GM12878 (cell line): ENCODE measurements around the gene SLC47A2. TPM values are rescaled to one million over a fixed set of nuclear protein-coding genes. Genes with fewer than 3 reads are reported as not detected.

Experiments used
- ATAC-seq: fragments of 200-7000 bp; cut with Tn5 transposase; 3 replicates; pipeline ENCODE4 v1.9.1; 2020; ENCODE audit warnings: mild to moderate bottlenecking, moderate library complexity
- BruUV-seq: library from RNA; stranded (reverse); fragments of 400-500 nt; replicated peaks from 2 replicates; lab custom pipeline; 2021; lab: Mats Ljungman, UMichigan
- CTCF ChIA-PET: fragments of 300-600 bp; sonication (Branson Sonifier 250); formaldehyde crosslinking; extraction: SDS; loops from one replicate; lab custom pipeline; 2021; ENCODE audit warnings: inconsistent platforms; lab: Yijun Ruan, JAX
- POLR2A ChIA-PET: fragments of 350-600 bp; formaldehyde crosslinking; extraction: SDS; loops from one replicate; lab custom pipeline; 2021; ENCODE audit warnings: inconsistent platforms; lab: Charles Lee
- RAD21 ChIA-PET: fragments of 300-600 bp; sonication (Branson Sonifier 250); formaldehyde crosslinking; loops from one replicate; lab custom pipeline; 2023; ENCODE audit warnings: antibody characterized with exemption; ENCODE audit not compliant: unreplicated experiment; lab: Charles Lee
- SMC1A ChIA-PET: fragments of 300-600 bp; sonication (Branson Sonifier 250); formaldehyde crosslinking; loops from one replicate; lab custom pipeline; 2023; ENCODE audit not compliant: unreplicated experiment, uncharacterized antibody; lab: Charles Lee
- DNase-seq: peaks from one replicate; pipeline ENCODE4 v3.0.0-alpha.2; 2011; ENCODE audit warnings: low read depth, low spot score
- FAIRE-seq: peaks from 3 replicates; lab custom pipeline; 2011; peaks lifted over from hg19 to GRCh38; lab: Jason Lieb, UNC
- H2AFZ ChIP-seq: 2 replicates; pipeline ENCODE4 v1.6.0; 2011; ENCODE audit warnings: low read depth, low read length, control low read depth; ENCODE audit not compliant: control insufficient read depth
- H3K27ac ChIP-seq: 2 replicates; pipeline ENCODE4 v1.5.1; 2011; ENCODE audit warnings: control low read depth; ENCODE audit not compliant: control insufficient read depth, insufficient read depth
- H3K27me3 ChIP-seq, 2 experiments: replicated peaks in 1 of 2; 2 replicates each; pipeline versions ENCODE4 v1.6.0 to v1.6.1; 2011; ENCODE audit warnings: low read length in 1 of 2; ENCODE audit not compliant: control insufficient read depth in 2 of 2, insufficient read depth in 2 of 2
- H3K36me3 ChIP-seq, 2 experiments: 2 replicates each; pipeline ENCODE4 v1.5.1; 2011; ENCODE audit warnings: low read length in 1 of 2; ENCODE audit not compliant: control insufficient read depth in 2 of 2, insufficient read depth in 2 of 2
- H3K4me1 ChIP-seq: 2 replicates; pipeline ENCODE4 v1.6.1; 2011; ENCODE audit warnings: mild to moderate bottlenecking, low read length, moderate library complexity, mixed read lengths; ENCODE audit not compliant: control insufficient read depth, insufficient read depth
- H3K4me2 ChIP-seq: 2 replicates; pipeline ENCODE4 v1.6.0; 2011; ENCODE audit warnings: control low read depth; ENCODE audit not compliant: control insufficient read depth, insufficient read depth
- H3K4me3 ChIP-seq: fragments of 200-600 bp; sonication (generic); 2 replicates; pipeline ENCODE4 v1.5.1; 2016
- H3K79me2 ChIP-seq: 2 replicates; pipeline ENCODE4 v1.6.0; 2011; ENCODE audit warnings: low read length; ENCODE audit not compliant: control insufficient read depth, insufficient read depth
- H3K9ac ChIP-seq: 2 replicates; pipeline ENCODE4 v1.8.0; 2011; ENCODE audit warnings: low read length, control low read depth, mixed read lengths; ENCODE audit not compliant: control insufficient read depth, insufficient read depth
- H3K9me3 ChIP-seq: replicated peaks from 3 replicates; pipeline ENCODE4 v1.5.1; 2011; ENCODE audit warnings: mild to moderate bottlenecking, low read length; ENCODE audit not compliant: control insufficient read depth, insufficient read depth
- H4K20me1 ChIP-seq: 2 replicates; pipeline ENCODE4 v1.6.0; 2011; ENCODE audit not compliant: control insufficient read depth, insufficient read depth
- BHLHE40 ChIP-seq, 2 experiments: fragments of 450-650 bp in 1 of 2; IDR thresholded peaks; 2 replicates each; pipeline ENCODE4 v1.6.1; 2011 to 2017; ENCODE audit warnings: low read depth in 2 of 2, borderline replicate concordance in 1 of 2, improper control_type of control experiment in 1 of 2, low read length in 1 of 2, mild to moderate bottlenecking in 1 of 2
- FOXK2 ChIP-seq: fragments of 450-650 bp; IDR thresholded peaks from 2 replicates; pipeline ENCODE4 v1.6.1; 2017; ENCODE audit warnings: mild to moderate bottlenecking, moderate library complexity
- HDAC2 ChIP-seq: fragments of 200-600 bp; sonication (generic); IDR thresholded peaks from 2 replicates; pipeline ENCODE4 v1.6.1; 2017
- POU2F2 ChIP-seq: IDR thresholded peaks from 3 replicates; pipeline ENCODE4 v1.6.1; 2011; ENCODE audit warnings: low read depth, mild to moderate bottlenecking, low read length, borderline replicate concordance
- RAD21 ChIP-seq: IDR thresholded peaks from 2 replicates; pipeline ENCODE4 v1.6.1; 2011; ENCODE audit warnings: mild to moderate bottlenecking, low read depth, low read length, moderate library complexity; ENCODE audit not compliant: insufficient read depth
- SMC3 ChIP-seq: IDR thresholded peaks from 2 replicates; pipeline ENCODE4 v1.6.1; 2011; ENCODE audit warnings: low read length, improper control_type of control experiment, borderline replicate concordance
- STAT1 ChIP-seq: fragments of 450-650 bp; conservative IDR thresholded peaks from 2 replicates; pipeline ENCODE4 v1.6.1; 2014; ENCODE audit warnings: antibody characterized with exemption, mild to moderate bottlenecking
- YY1 ChIP-seq: IDR thresholded peaks from 2 replicates; pipeline ENCODE4 v1.6.1; 2011; ENCODE audit warnings: low read depth, mild to moderate bottlenecking, low read length
- WGBS: methylation state at CpG from one replicate; pipeline ENCODE4 v1.1.6; 2016; ENCODE audit warnings: low lambda C conversion rate; ENCODE audit not compliant: insufficient replicate concordance, insufficient coverage; ENCODE audit errors: missing lambda C conversion rate; 5-methylcytosine and 5-hydroxymethylcytosine counted together
- in situ Hi-C: fragments of 300-500 bp; cut with MboI; formaldehyde crosslinking; loops from 9 replicates; pipeline ENCODE4 v1.14.3; 2018; ENCODE audit warnings: mixed read lengths
- intact Hi-C: fragments of 100-400 bp; cut with micrococcal nuclease; formaldehyde crosslinking; loops from one replicate; pipeline ENCODE4 v1.14.2; 2022; ENCODE audit not compliant: unreplicated experiment
- polyA plus RNA-seq, 11 experiments: library from polyadenylated mRNA; depleted of rRNA in 4 of 11; unstranded in 6 of 11; stranded (reverse) in 5 of 11; fragments of >200 nt; fragmentation: Nextera tagmentation in 4 of 11; fragmentation: Illumina TruSeq in 1 of 11; extraction: Ambion mirVana in 4 of 11; extraction: Trizol in 1 of 11; gene quantifications; 1 replicate in 1 of 11; 2 replicates in 10 of 11; pipeline versions ENCODE4 v1.2.1 to v1.2.3, GENCODE V29; 2011 to 2016; ENCODE audit warnings: inconsistent platforms in 2 of 11, missing spikeins in 2 of 11, low read depth in 1 of 11
- total RNA-seq, 4 experiments: library from RNA; depleted of rRNA in 3 of 4; stranded (reverse); fragments of >200 nt in 3 of 4; fragmentation: Illumina TruSeq in 1 of 4; extraction: Trizol in 1 of 4; gene quantifications; 2 replicates each; pipeline versions ENCODE4 v1.2.1 to v1.2.3, GENCODE V29; 2013 to 2021
- TF ChIP-seq, protein P1 (sequence below), 3 experiments: IDR thresholded peaks in 2 of 3; conservative IDR thresholded peaks in 1 of 3; 2 replicates each; pipeline ENCODE4 v1.5.1; 2011; ENCODE audit warnings: low read depth in 3 of 3, low read length in 3 of 3, mild to moderate bottlenecking in 3 of 3, control low read depth in 2 of 3, moderate library complexity in 2 of 3, inconsistent platforms in 1 of 3, mixed read lengths in 1 of 3; ENCODE audit not compliant: control insufficient read depth in 2 of 3, insufficient read depth in 1 of 3; ENCODE audit errors: extremely low read depth in 1 of 3

Gene SLC47A2
- total and polyA plus RNA-seq, 10 of the 15 experiments (the other 5 are each of a cell fraction or from before 2014, with no cell fraction given), result not detected

GRCh38 chr17:19645734-19646201, 70.6 kb downstream of the SLC47A2 start:
- ChIA-PET SMC1A (no interaction called here), RAD21 (interaction anchor here (0.8 kb wide), 1 partner anchor 283 kb away, joined by 3 read pairs; the partner anchor contains the start of gene B9D1), CTCF (interaction anchor here (0.6 to 2.9 kb wide), 17 partner anchors 8 to 268 kb away, joined by 3 to 8 read pairs (median 4); partner anchors contain the start of gene MAPK7)
- intact Hi-C loops (loop anchor here (5.0 to 10.0 kb wide), 3 partner anchors 122 to 281 kb away; partner anchors contain the start of gene B9D1), in situ Hi-C loops (no loop called here)
- Histone ChIP-seq H3K4me3 (no peak overlapping the region), H3K9me3 (no peaks in the 10 kb centered on the region), H3K36me3 (no peaks in the 10 kb centered on the region), H3K4me2 (no peak overlapping the region), H2AFZ (no peak overlapping the region), H3K27ac (no peak overlapping the region), H4K20me1 (no peaks in the 10 kb centered on the region)
- no TSS peak for BruUV-seq
- FAIRE-seq (no peak), DNase-seq (no peak), ATAC-seq (0 out of 3 replicates have a peak, but pooled peaks have one; percentile 11)
- 24% methylated on average over 4 of the region's 4 CpGs for WGBS
- peak; percentile 71 for TF ChIP-seq RAD21
- TF ChIP-seq, protein P1, sequence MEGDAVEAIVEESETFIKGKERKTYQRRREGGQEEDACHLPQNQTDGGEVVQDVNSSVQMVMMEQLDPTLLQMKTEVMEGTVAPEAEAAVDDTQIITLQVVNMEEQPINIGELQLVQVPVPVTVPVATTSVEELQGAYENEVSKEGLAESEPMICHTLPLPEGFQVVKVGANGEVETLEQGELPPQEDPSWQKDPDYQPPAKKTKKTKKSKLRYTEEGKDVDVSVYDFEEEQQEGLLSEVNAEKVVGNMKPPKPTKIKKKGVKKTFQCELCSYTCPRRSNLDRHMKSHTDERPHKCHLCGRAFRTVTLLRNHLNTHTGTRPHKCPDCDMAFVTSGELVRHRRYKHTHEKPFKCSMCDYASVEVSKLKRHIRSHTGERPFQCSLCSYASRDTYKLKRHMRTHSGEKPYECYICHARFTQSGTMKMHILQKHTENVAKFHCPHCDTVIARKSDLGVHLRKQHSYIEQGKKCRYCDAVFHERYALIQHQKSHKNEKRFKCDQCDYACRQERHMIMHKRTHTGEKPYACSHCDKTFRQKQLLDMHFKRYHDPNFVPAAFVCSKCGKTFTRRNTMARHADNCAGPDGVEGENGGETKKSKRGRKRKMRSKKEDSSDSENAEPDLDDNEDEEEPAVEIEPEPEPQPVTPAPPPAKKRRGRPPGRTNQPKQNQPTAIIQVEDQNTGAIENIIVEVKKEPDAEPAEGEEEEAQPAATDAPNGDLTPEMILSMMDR (IDR thresholded peaks at IDR 0.05 in 2 of 3, conservative IDR thresholded peaks at IDR 0.05 in 1 of 3; ENCODE audit: control insufficient read depth in 2 of 3, extremely low read depth in 1 of 3, insufficient read depth in 1 of 3, low read depth in 3 of 3, low read length in 3 of 3), result peak; percentile 49 to 85 (median 74)
- TF ChIP-seq YY1, result peak; percentile 29; the same call in 1 of the 2 replicates
- no peak for TF ChIP-seq HDAC2
- TF ChIP-seq FOXK2, result no peak
- peak; percentile 39; the same call in 1 of the 2 replicates for TF ChIP-seq SMC3
- peak in 1 of 2 experiments; percentile 10; a peak in 1 of 4 replicates for TF ChIP-seq BHLHE40 (IDR thresholded peaks at IDR 0.05; ENCODE audit: borderline replicate concordance in 1 of 2, low read depth in 2 of 2, low read length in 1 of 2)
- TF ChIP-seq STAT1, result no peak
- no peak for TF ChIP-seq POU2F2
- TF ChIP-seq, all 136 proteins: peak for 5
- POLR2A ChIA-PET, result no interaction called here
- Histone ChIP-seq H3K27me3 (no peaks in the 10 kb centered on the region), H3K9ac (no peak overlapping the region), H3K79me2 (peaks cover 8% of the 10 kb centered on the region), H3K4me1 (peaks cover 8% of the 10 kb centered on the region; the same call in 1 of the 2 replicates)
